Body of pancreas (tissue), 4 donors: Measurements from ENCODE around the gene MEIS2. TPM values are rescaled to one million over a fixed set of nuclear protein-coding genes. Genes with fewer than 3 reads are reported as not detected.

Experiments used
- ATAC-seq: fragments of 150-250 bp; one replicate; pipeline ENCODE4 v1.9.1; 2016
- DNase-seq, 4 donors: peaks; one replicate each; pipeline ENCODE4 v3.0.0-alpha.2; 2019
- H3K27ac ChIP-seq, 4 donors: fragments of 200-600 bp; sonication (generic); 1 replicate in 3 of 4; 2 replicates in 1 of 4; pipeline versions ENCODE4 v1.5.1 to v1.6.1; 2016 to 2019; ENCODE audit warnings: mild to moderate bottlenecking in 1 of 4, mixed read lengths in 1 of 4, moderate library complexity in 1 of 4
- H3K27me3 ChIP-seq, 2 donors: fragments of 200-600 bp; sonication (generic); one replicate each; pipeline ENCODE4 v1.6.0; 2016; ENCODE audit warnings: mild to moderate bottlenecking in 1 of 2
- H3K36me3 ChIP-seq, 2 donors: fragments of 200-600 bp; sonication (generic); replicated peaks in 1 of 2; 2 replicates each; pipeline ENCODE4 v1.5.1; 2016; ENCODE audit warnings: low read depth in 2 of 2; ENCODE audit not compliant: insufficient read depth in 1 of 2
- H3K4me1 ChIP-seq: fragments of 200-600 bp; sonication (generic); one replicate; pipeline ENCODE4 v1.6.0; 2016
- H3K4me3 ChIP-seq, 2 donors: fragments of 200-600 bp; sonication (generic); 1 replicate in 1 of 2; 2 replicates in 1 of 2; pipeline ENCODE4 v1.5.1; 2016 to 2019
- H3K9me3 ChIP-seq, 3 donors: fragments of 200-600 bp; sonication (generic); 1 replicate in 2 of 3; 2 replicates in 1 of 3; pipeline ENCODE4 v1.5.1; 2016
- POLR2A ChIP-seq, 3 donors: fragments of 450-650 bp; IDR thresholded peaks; one replicate each; pipeline ENCODE4 v1.6.1; 2016; ENCODE audit warnings: antibody characterized with exemption in 3 of 3, mild to moderate bottlenecking in 2 of 3
- WGBS, 2 donors: methylation state at CpG; one replicate each; pipeline ENCODE4 v1.1.5; 2017; 5-methylcytosine and 5-hydroxymethylcytosine counted together
- intact Hi-C: fragments of 100-400 bp; cut with DNase I; formaldehyde crosslinking; loops from one replicate; pipeline ENCODE4 v1.15.1; 2023
- total RNA-seq, 2 donors: library from RNA; depleted of rRNA; stranded (reverse); fragments of >200 nt; gene quantifications; one replicate each; pipeline ENCODE4 v1.1.0, GENCODE V29; 2016
- TF ChIP-seq, protein P1 (sequence below), 7 experiments: fragments of 450-650 bp in 4 of 7; fragments of 200-600 bp in 3 of 7; sonication (generic) in 3 of 7; IDR thresholded peaks; one replicate each; pipeline ENCODE4 v1.5.1; 2016 to 2019; ENCODE audit warnings: antibody characterized with exemption in 7 of 7

Gene MEIS2
- total RNA-seq, 2 donors from 2014 or later: 11.9 to 86.0 TPM

DNA sequence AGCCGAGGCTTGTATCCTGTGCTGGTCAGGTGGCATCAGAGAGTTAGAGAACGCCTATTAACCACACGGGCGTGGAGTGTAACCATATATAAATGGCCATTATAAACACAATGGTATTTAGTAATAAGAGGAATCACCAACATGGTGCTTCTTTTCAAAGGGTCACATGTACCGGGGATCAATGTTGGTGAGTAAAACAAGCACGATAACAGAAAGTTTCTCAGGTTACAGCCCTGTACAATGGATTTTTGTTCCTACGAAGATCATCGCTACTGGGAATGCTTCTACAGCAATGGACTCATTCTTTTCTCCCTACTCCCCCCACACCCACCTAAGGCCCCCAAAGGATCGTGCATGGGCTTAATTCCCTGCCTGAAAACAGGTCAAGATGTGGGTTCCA is 42.5 kb downstream of the MEIS2 start:
- H3K36me3 ChIP-seq: no peaks in the 10 kb centered on the region
- H3K9me3 ChIP-seq: no peaks in the 10 kb centered on the region
- no peaks in the 10 kb centered on the region for H3K27me3 ChIP-seq
- H3K27ac ChIP-seq: peak overlapping the region in 2 of 4 donors; percentile 32 to 70
- peaks cover 9% of the 10 kb centered on the region for H3K4me1 ChIP-seq
- ATAC-seq (no peak), DNase-seq (no peak)
- no peak overlapping the region for H3K4me3 ChIP-seq
- TF ChIP-seq, protein P1, sequence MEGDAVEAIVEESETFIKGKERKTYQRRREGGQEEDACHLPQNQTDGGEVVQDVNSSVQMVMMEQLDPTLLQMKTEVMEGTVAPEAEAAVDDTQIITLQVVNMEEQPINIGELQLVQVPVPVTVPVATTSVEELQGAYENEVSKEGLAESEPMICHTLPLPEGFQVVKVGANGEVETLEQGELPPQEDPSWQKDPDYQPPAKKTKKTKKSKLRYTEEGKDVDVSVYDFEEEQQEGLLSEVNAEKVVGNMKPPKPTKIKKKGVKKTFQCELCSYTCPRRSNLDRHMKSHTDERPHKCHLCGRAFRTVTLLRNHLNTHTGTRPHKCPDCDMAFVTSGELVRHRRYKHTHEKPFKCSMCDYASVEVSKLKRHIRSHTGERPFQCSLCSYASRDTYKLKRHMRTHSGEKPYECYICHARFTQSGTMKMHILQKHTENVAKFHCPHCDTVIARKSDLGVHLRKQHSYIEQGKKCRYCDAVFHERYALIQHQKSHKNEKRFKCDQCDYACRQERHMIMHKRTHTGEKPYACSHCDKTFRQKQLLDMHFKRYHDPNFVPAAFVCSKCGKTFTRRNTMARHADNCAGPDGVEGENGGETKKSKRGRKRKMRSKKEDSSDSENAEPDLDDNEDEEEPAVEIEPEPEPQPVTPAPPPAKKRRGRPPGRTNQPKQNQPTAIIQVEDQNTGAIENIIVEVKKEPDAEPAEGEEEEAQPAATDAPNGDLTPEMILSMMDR (IDR thresholded peaks at IDR 0.05): no peak
- no peak for TF ChIP-seq POLR2A (IDR thresholded peaks at IDR 0.05)
- 76 to 78% methylated on average over 9 of the region's 9 CpGs for WGBS, 2 donors
- intact Hi-C loops: no loop called here

DNA sequence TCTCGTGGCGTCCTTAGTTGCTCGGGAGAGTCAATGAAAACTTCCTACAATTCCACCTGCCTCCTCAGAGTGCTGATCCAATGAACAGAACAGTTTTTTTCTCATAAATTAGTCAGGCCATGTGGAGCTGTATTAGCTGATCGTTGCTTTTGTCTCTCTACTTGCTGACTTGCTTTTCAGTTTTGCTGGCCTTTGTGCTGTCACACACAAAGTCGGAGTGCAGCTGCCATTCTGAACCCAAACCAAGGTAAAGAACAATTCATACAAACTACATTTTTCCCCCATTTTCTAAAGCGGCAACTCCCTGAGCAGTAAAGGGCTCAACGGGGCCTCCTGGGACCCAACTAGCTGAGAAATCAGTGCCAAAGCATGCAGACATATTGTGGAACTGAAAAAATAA is 43.1 kb downstream of the MEIS2 start:
- Histone ChIP-seq H3K36me3 (no peaks in the 10 kb centered on the region), H3K4me3 (no peak overlapping the region), H3K9me3 (no peaks in the 10 kb centered on the region), H3K27ac (peak overlapping the region in 1 of 4 donors; percentile 70), H3K4me1 (peaks cover 9% of the 10 kb centered on the region), H3K27me3 (no peaks in the 10 kb centered on the region)
- 90% methylated on average over 7 of the region's 7 CpGs for WGBS, 2 donors
- intact Hi-C loops: no loop called here
- no peak for TF ChIP-seq POLR2A (IDR thresholded peaks at IDR 0.05)
- DNase-seq (no peak), ATAC-seq (no peak)

DNA sequence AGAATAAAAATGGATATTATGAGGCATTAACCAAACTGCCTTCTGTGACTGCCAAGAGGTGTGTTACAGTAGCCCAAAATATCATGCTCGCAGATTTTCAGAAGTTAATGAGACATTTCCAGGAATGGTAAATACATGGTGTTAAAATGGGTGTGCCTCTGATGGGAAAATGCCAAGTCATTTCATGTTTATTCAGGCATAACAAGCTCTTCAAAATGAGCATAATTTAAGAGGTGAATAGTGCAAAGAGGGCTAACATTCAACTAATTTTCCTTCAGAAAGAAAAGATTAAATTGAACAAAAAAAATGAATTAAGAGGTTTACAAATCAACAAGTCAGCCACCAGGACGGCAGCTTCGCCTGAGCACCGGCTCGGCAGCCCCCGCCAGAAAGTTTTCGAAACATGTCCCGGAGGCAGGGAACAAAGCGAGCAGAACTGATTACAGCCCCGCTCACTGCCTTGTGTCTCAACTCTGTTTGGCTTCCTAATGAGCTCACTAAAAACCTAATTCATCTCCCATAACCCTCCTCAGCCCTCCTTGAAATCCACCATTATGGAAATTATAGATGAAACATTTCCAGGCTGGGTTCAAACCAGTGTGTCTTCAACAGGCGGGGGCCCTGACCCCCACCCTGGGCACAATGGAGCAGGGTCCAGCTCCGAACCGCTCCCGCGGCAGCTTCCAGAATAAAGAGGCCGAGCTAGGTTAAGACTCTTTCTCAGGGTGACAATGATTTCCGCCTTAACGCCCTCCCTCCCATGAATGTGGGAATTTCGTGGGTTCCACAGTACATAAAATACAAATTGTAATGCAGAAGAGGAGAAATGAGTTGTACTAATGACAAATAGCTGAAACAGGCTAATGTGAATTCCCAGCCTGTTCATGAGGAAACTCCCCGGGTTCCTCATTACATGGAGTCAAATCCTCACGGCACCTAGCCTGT is 43.9 kb downstream of the MEIS2 start:
- ATAC-seq: no peak
- Histone ChIP-seq H3K27me3 (no peaks in the 10 kb centered on the region), H3K9me3 (no peaks in the 10 kb centered on the region), H3K27ac (peak overlapping the region in 2 of 4 donors; percentile 25 to 39), H3K36me3 (no peaks in the 10 kb centered on the region), H3K4me3 (no peak overlapping the region), H3K4me1 (peaks cover 9% of the 10 kb centered on the region)
- DNase-seq: no peak
- intact Hi-C loops: no loop called here
- TF ChIP-seq, protein P1 (IDR thresholded peaks at IDR 0.05): no peak
- no peak for TF ChIP-seq POLR2A (IDR thresholded peaks at IDR 0.05)
- 83 to 89% methylated on average over 21 of the region's 21 CpGs for WGBS, 2 donors

DNA sequence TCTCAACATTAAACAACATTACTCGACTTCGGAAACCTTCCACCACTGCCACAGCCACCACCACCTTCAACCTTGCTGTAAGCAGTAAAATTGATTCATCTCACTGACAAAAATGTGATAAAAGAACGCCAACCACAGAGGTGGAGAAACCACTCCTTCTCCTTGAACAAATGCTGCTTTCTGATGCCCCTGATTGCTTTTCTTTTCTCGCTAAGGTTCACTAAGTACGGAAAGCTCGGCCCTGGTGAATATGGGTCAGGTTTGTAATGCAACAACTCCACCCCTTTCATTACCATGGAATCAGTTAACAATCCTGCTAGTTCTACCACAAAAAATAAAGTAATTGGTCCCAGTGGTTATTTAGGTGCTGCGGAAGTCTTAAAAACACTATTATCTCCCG is 44.9 kb downstream of the MEIS2 start:
- ATAC-seq (no peak), DNase-seq (no peak)
- H3K4me3 ChIP-seq: no peak overlapping the region
- TF ChIP-seq, protein P1 (IDR thresholded peaks at IDR 0.05): no peak
- TF ChIP-seq POLR2A (IDR thresholded peaks at IDR 0.05): no peak
- intact Hi-C loops: no loop called here
- WGBS, 2 donors: 86 to 90% methylated on average over 8 of the region's 8 CpGs
- H3K27ac ChIP-seq: no peak overlapping the region
- no peaks in the 10 kb centered on the region for H3K9me3 ChIP-seq
- no peaks in the 10 kb centered on the region for H3K36me3 ChIP-seq
- peaks cover 9% of the 10 kb centered on the region for H3K4me1 ChIP-seq
- H3K27me3 ChIP-seq: no peaks in the 10 kb centered on the region

DNA sequence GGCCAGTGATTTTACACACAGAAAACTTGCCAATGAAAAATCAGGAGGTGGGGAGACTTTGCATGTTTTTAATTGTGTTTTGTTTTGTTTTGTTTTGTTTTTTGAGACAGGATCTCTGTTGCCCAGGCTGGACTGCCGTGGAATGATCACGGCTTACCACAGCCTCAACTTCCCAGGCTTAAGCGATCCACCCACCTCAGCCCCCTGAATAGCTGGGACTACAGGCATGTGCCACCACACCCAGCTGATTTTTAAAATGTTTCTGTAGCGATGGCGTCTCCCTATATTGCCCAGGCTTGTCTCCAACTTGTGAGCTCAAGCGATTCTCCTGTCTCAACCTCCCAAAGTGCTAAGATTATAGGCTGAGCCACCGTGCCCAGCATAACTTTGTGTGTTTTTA is 46.0 kb downstream of the MEIS2 start:
- Histone ChIP-seq H3K9me3 (no peaks in the 10 kb centered on the region), H3K36me3 (no peaks in the 10 kb centered on the region), H3K27ac (no peak overlapping the region), H3K27me3 (no peaks in the 10 kb centered on the region), H3K4me1 (peaks cover 1% of the 10 kb centered on the region), H3K4me3 (no peak overlapping the region)
- TF ChIP-seq, protein P1 (IDR thresholded peaks at IDR 0.05): no peak
- TF ChIP-seq POLR2A (IDR thresholded peaks at IDR 0.05): no peak
- 94 to 97% methylated on average over 7 of the region's 7 CpGs for WGBS, 2 donors
- ATAC-seq (no peak), DNase-seq (no peak)
- intact Hi-C loops: no loop called here
